OCI-LY1 (cell line): ENCODE data around the gene NAV2.

ENCODE experiments used
- EZH2 ChIP-seq: fragments of 200-600 bp; sonication (generic), shearing (Covaris generic); IDR thresholded peaks from 2 replicates; pipeline ENCODE4 v1.8.0; 2017; ENCODE audit warnings: borderline replicate concordance, mixed run types, mild to moderate bottlenecking, antibody characterized with exemption, low read length, moderate library complexity, mixed read lengths
- TF ChIP-seq, protein P1 (sequence below): fragments of 200-600 bp; sonication (generic), shearing (Covaris generic); IDR thresholded peaks from 2 replicates; pipeline ENCODE4 v1.5.1; 2017; ENCODE audit warnings: mild to moderate bottlenecking, antibody characterized with exemption, low read length, moderate library complexity, mixed read lengths

DNA sequence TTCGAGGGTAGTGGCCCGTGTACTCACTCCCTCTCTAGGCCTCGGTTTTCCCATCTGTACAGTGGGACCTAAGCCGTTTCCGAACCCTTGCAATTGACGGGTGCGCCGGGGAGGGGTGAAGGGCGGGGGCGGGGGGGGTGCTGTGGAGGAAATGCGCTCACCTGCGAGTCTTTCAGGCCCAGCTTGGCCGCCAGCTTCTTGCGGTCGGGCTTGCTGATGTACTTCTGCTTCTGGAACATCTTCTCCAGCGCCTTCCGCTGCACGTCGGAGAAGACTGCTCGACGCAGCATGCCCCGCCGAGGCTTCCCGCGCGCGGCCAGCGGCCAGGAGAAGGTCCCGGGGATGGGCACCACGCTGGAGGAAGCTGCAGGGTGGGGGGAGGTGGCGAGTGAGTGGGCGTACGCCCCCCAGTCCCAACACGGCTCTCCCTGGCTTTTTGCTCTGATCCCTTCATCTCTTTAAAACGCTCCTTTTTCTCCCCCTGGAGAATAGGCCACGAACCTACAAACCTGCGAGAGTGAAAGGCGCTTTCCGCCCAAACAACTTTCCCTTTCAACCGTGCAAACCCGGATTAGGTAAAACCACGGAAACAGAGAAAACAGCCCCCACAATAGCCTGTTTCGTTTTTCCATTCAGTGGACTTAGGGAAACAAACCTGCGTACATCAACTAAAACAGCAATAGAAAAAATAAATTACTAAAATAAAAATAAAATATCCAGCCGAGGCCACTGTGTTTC is 444.4 kb downstream of the NAV2 start:
- TF ChIP-seq, protein P1, sequence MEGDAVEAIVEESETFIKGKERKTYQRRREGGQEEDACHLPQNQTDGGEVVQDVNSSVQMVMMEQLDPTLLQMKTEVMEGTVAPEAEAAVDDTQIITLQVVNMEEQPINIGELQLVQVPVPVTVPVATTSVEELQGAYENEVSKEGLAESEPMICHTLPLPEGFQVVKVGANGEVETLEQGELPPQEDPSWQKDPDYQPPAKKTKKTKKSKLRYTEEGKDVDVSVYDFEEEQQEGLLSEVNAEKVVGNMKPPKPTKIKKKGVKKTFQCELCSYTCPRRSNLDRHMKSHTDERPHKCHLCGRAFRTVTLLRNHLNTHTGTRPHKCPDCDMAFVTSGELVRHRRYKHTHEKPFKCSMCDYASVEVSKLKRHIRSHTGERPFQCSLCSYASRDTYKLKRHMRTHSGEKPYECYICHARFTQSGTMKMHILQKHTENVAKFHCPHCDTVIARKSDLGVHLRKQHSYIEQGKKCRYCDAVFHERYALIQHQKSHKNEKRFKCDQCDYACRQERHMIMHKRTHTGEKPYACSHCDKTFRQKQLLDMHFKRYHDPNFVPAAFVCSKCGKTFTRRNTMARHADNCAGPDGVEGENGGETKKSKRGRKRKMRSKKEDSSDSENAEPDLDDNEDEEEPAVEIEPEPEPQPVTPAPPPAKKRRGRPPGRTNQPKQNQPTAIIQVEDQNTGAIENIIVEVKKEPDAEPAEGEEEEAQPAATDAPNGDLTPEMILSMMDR = no peak
- no peak for TF ChIP-seq EZH2
